Stimulated activated CD4-positive, alpha-beta T cell treated with anti-CD3 and anti-CD28 coated beads, Interleukin-1b, Interleukin-23, amount 100 ng/mL, for 24 hours (primary cell): ENCODE results near the gene LRRC27.
A peak's percentile ranks its signal among the peaks of the same experiment; 100 is the strongest.
"Not testable (repeated sequence)": the region's sequence is repeated elsewhere in the genome, so short reads cannot be mapped to it uniquely, and the experiment has no call there.

Experiments used
- DNase-seq, 4 experiments: peaks; one replicate each; pipeline ENCODE4 v3.0.0-alpha.2; 2020; ENCODE audit warnings: low read depth in 4 of 4, low spot score in 1 of 4

LRRC27 gene

DNA sequence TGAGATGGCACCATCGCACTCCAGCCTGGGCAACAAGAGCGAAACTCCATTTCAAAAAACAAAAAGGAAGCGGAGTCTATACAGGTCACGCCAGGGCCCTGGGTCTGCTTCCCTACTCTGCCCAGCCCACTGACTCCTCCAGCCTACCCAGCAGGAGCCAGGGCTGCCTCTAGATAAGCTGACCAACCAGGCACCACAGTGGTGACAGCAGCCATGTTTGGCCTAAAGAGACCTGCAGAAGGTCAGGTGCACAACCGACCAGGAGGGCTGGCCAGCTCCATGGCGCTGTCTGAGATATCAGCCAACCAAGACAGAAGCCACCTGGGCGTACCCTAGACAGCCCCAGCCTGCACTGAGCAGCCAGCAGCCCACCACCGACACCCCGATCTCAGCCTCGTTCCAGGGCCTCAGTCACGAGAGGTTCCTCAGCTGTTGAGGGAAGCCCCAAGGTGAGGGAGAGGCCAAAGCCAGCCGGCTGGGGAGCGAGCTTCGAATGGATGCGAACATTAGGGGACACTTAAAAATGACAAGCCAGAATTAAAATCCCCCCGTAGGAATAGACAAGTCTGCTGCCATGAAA is 40.6 kb downstream of the LRRC27 start:
- DNase-seq = no peak

DNA sequence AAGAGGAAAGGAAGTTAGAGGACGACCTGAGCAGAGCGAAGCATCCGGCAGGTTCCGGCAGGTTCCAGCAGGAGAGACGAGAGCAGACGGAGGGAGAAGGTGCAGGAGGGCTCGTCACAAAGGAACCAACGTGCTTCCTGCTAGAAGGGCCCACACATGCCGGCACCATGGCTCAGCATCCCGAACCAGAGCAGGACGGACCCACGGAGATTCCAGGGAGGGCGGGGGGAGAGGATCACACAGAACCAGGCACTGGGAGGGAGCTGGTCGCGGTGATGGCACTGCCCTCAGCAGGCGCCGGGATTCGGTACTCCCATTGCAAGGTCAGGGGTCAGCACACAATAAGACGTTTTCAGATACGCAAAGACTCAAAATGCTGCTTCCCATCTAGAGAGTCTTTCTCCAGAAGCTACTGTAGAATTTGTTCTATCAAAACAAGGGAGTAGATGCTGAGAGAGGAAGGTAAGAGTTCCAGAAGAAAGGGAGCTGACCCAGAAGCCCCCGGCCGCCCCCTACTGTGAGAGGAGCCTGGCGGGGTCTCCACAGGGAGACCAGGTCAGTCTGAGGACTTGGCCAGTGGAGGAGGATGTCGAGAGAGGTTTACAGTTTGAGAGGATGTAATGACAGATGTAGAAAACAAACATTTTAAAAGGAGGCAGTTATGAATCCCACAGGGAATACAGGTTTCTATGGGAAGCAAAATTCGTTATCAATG is 41.4 kb downstream of the LRRC27 start:
- DNase-seq = no peak

DNA sequence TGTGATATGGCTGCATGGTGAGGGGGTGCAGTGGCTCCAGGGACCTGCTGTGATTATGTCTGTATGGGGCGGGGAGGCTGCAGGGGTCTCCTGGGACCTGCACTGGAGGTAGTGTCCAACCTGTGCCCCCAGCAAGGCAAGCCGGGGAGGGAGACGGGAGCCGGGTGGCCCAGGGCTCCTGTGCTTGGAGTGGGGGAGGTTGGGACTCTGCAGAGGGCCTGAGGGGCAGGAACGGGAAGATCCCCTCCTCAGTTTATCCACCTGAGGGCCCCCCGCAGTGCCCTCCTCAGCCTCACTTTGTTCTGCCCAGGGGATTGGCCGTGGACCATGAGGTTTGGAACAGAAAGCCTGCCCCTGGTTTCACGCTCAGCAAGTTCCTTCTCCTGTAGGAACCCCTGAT is 42.2 kb downstream of the LRRC27 start:
- DNase-seq = no peak

DNA sequence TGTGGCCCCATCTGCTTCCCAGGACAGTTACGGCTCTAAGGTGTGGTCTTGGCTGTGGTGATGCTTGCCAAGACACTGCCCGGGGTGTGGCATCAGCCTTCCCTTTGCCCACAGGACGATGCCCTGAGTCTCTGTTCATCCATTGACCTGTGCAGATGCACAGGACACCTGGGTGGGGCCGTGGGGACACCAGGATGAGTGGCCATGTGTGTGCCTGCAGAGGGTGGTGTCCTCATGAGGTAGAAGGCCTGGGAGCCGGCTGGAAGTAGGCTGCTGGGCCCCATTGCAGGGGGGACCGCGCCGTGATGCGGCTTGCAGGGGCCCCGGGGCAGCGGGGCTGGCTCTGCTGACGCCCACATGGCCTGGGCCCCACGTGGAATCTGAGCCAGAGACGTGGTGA is 42.6 kb downstream of the LRRC27 start:
- DNase-seq = no peak

DNA sequence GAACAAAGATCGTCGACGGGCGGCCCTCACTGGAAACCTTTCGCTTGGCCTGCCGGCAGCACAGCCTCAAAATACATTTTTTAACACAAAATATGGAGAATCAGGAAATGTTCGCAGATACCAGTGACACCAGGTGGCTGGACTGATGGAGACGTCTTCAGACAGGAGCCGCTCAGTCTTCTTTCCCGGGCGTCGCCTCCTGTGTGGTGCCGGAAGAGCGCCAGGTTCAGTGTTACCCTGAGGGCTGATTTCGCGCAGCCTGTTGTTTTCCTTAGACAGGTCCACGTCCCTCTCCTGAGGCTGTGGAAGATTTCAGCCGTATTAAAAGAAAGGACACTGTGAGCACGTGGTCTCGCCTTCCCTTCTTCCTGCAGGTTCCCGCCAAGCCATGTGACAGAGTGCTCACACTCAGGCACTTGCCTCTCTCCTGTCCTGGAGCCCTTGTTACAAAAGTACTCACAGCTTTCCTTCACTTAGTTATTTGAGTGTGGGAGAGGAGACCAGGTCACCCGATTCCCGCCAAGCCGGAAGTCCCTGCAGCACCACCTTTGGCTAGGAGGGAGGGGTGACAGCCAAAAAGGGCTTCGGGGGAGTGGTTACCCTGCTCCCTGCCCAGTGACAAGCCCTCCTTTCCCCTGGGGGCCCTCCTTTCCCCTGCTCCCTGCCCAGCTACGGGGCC is 43.3 kb downstream of the LRRC27 start:
- DNase-seq = no peak

DNA sequence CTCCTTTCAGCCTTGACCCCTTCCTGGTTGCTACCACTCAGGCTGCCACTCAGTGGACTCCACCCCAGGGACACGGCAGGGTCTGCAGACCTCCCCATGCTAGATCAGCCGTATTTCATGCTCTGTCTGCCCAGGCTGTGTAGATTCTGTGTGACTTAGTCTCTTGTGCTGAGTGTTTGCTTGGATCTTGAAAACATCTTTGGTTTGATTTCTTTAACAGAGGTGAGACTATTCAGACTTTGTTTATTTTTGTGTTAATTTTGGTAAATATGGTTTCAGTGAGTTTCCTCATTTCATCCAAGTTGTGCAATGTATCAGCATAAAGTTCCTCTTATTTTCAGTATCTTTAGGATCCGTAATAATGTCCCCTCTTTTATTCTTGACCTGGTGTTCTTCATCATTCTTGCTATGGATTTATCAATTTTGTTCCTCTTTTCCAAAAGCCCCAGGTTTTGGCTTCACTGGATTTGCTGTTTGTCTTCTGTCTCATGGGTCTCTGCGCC is 43.9 kb downstream of the LRRC27 start:
- DNase-seq = no peak

DNA sequence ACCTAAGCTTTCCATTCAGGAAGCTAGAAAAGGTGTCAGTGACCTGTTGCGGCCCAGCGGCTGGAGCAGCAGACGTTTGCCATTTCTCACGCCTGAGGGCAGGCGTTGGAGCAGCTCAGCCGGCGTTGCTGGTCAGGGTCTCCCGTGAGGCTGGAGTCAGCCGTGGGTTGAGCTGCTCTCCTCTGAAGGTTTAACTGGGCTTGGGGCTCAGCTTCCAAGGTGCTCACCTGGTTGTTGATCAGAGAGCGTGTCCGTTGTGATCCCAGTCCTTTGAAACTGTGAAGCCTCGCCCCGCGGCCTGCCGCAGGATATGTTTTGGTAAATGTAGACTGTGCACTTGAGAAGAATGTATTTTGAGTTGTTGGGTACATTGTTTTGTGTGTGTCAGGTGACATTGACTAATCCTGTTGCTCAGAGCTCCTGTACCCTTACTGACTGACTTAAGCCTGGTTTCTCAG is 44.4 kb downstream of the LRRC27 start:
- DNase-seq = no peak

DNA sequence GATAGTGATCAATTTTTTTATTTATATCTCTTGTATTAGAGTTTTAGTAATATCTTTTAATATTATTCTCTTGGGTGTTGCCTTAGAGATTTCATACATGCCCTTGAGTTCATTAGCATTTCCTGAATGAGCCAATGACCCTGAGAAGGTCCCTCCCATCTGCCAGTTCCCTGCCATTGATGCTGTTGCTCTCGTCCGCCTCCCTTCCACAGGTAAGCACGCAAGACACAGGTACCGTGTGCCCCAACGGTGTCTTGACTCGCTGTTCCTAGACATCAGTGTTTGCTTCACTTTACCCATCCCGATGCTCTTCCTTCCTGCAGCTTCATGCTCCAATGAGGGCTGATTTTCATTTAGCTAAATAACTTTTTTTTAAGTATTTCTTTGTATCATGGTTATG is 45.3 kb downstream of the LRRC27 start:
- DNase-seq = no peak

DNA sequence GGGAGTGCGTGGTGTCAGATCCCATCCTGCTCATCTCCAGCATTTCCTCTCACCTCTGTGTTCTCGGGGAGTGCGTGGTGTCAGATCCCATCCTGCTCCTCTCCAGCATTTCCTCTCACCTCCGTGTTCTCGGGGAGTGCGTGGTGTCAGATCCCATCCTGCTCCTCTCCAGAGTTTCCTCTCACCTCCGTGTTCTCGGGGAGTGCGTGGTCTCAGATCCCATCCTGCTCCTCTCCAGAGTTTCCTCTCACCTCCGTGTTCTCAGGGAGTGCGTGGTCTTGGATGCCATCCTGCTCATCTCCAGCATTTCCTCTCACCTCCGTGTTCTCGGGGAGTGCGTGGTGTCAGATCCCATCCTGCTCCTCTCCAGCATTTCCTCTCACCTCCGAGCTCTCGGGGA is 47.0 kb downstream of the LRRC27 start:
- not testable (repeated sequence) for DNase-seq

DNA sequence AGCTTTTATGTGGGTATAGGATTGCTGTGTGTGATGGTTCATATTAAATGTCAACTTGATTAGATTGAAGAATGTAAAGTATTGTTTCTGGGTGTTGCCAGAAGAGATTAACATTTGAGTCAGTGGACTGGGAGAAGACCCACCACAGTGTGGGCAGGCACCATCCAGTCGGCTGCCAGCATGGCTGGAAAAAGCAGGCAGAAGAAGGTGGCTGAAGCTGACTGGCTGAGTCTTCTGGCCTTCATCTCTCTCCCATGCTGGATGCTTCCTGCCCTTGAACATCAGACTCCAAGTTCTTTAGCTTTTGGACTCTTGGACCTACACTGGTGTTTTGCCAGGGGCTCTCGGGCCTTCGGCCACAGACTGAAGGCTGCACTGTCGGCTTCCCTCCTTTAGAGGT is 49.0 kb downstream of the LRRC27 start:
- not testable (repeated sequence) for DNase-seq

DNA sequence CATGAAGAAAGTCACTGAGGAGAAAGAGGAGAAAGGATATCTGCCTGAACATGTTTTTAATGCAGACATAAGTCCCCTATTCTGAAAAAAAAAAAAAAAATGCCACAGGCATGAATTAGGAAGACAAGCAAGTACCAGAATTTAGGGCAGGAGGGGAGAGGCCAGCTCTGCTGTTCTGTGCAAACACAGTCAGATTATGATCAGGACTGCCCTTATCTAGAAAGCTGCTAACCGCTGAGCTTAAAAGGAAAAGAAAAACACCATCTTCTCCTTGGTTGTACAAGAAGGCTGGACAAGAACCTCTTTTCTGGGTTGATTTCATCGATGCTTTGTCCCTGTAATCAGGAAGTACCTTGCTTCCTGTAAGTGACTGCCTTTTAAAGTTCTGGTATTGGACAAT is 49.7 kb downstream of the LRRC27 start:
- no peak for DNase-seq

DNA sequence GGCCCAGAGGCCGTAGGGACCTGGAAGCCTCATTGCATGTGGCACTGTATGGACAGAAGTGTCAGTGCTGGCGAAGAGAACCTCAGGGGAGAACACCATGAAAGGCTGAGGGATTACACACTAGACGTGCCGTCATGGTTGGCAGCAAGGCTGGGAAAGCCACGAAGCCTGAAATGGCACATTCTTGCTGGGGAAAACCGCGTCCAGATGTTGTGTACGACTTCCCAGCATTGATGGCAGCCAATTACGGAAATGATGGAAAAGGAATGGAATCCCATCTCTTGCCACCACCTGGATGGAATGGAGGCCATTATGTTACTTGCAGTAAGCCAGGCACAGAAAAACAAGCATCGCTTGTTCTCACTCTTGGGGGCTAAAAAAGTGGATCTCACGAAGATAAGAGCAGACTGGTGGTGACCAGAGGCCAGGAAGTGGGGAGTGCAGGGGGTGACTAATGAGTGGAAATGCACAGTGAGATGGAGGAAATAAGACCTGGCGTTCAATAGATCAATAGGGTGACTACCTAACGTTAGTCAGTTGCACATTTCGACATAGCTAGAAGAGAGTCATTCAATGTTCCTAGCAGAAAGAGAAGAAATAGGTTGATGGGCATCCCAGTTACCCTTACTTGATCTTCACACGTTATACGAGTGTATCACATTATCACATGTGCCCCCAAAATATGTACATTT is 50.4 kb downstream of the LRRC27 start:
- DNase-seq = no peak

DNA sequence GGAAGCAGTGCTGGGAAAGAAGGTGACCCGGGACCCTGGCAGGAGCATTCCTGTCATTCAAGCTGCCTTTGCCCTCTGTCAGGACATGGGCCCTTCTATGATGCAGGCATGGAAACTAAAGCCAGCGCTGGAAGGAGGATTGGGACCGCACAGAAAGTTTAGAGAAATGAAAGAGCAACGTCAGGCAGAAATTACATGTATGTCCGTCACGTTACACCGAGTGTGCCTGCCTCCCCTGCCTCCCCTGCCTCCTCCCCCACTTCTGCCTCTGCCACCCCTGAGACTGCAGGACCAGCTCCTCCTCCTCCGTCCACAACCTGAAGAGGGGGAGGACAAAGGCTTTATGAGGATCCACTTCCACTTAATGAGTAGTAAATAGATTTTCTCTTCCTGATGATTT is 51.1 kb downstream of the LRRC27 start:
- no peak for DNase-seq

DNA sequence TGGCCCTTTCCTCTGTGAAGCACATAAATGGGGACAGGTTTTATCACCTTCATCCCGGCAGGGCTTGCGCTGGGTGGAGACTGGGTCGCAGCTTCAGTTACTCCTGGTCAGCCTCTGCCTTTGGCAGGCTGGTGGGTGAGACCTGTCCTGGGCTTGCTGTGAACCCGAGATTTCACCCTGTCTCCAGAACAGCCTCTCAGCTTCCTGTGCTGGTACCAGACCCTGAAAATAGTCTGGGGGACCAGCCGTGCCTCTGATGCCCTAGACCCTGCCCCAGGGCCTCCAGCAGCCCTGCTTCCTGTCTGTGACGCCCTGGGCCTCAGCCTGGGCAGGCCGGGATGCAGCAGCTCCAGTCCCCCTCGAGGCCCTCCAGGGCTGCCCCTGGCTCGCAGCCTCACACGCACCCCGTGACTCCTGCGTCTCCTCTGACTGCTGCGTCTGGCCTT is 51.8 kb downstream of the LRRC27 start:
- DNase-seq = no peak

DNA sequence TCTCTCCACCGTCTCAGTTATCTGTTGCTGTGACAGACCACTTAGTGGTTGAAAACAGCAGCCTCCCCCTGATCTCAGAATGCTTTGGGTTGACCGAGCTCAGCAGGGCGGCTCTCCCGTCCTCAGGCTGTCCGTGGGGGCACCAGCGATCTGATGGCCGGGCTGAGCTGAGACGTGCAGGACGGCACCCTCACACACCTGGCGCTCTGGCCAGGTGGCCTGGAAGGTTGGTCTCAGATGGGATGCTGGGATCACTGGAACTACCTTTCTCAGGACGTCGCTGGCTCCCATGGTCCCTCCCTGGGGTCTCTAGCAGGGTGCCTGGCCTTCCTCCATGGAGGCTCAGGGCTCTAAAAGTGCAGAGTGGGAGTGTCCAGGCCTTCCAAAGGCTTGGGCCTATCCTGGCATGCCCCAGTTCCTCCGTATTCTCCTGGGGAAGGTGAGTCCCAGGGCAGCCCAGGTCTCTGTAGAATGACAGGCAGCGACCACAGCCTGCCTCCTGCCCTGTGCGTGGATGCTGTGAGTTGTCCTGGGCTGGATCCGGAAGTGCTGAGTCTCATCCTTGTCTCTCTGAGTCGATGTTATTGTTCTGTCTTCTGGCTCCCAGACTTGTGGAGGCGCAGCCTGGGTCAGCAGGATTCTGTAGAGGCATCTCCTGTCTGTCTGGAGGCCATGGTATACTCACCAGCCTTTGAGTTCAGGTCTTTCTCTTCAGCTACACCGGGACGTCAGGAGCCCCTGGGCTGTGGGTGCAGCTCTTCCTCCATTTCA is 52.8 kb downstream of the LRRC27 start:
- no peak for DNase-seq

DNA sequence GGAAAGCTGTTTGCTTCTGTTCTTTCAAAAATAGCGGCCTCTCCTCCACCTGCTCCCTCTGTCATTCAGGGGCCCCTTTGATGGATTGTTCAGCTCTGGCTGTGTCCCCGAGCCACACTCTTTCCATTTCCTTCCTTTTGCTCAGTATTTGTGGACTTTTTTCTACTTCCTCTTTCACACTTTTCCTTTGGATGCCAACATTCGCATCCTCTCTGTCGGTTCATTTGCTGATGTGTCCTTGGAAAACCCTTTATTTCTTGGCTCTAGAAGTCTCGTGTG is 53.3 kb downstream of the LRRC27 start:
- DNase-seq = no peak

DNA sequence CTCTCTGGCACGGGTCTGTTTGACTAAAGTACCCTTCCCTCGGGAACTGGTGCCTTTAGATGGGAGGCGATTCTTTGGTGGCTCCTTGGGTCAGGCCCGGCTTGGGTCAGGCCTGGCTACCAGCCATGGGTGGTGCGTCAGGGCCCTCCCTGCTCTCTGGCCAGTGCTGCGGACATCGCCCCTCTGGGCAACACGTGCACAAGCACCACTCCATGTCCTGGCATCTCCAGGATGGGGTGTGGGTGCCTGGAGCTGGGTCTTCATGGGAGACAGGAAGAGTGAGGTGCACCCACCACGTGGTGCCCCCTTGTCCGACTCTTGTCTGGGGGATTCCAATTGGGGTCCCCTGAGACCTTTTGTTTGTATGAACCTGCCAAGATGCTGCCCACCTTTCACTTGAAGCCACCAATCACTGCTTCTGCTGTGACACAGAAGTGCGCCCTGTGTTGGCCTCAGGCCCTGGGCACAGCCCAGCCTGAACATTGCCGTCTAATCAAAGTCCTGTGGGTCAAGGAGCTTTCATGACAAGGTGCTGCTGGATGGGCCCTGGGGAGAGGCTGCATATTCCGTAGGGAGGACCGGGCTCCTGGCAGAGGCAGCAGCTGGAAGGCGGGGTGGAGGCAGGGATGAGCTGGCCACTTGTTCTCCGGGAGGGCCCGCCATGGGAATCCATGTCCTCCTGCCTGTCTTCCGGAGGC is 53.9 kb downstream of the LRRC27 start:
- no peak for DNase-seq

DNA sequence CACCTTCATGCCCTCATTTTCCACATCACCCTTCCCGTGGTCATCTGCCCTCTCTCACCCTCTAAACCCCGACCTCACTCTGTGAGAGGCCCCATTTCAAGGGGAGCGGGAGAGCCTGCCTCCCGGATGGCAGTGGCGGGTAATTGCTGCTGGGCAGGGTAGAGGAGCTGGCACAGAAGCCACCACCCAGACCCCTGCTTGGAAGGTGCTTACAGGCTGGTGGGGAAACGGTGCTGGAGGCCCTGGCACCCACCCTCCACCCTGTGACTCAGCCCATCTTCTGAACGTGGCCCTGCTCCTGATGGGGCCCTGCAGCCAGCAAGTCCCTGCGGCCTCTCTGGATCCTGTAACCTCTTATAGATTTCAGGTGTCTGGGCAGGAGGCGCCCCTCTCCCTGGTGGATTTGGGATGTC is 54.4 kb downstream of the LRRC27 start:
- DNase-seq = no peak

DNA sequence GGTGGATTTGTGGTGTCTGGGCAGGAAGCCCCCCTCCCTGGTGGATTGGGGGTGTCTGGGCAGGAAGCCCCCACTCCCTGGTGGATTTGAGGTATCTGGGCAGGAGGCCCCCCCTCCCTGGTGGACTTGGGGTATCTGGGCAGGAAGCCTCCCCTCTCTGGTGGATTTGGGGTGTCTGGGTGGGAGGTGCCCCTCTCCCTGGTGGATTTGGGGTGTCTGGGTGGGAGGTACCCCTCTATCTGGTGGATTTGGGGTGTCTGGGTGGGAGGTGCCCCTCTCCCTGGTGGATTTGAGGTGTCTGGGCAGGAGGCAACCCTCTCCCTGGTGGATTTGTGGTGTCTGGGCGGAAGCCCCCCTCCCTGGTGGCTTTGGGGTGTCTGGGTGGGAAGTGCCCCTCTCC is 54.9 kb downstream of the LRRC27 start:
- DNase-seq = not testable (repeated sequence)

DNA sequence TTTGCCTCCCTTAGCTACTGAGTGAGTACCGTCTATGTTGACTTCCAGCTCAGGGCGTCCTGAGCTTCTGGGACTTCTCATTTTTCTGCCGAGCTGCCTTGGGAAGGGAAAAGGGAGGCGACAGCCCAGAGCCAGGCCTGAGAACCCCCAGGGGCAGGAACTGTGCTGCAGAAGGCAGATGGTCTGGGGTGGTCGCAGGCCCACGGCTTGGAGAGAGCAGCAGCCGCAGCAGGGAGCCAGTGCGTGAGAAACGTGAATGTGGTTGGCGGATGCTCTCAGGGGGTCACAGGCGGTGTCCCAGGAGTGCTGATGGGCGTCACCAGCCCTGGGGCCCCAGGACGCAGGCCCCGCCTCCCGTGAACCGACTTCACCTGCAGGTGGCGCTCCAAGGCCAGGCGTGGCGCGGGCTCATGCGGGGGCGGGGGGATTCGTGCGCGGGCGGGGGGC is 55.8 kb downstream of the LRRC27 start:
- DNase-seq = peak in 3 of 4 experiments; percentile 57 to 63 (median 63)
